HepG2 (cell line): ENCODE measurements around the gene CFHR2. TPM values are rescaled to one million over a fixed set of nuclear protein-coding genes. Genes with fewer than 3 reads are reported as not detected.
A peak's percentile ranks its signal among the peaks of the same experiment; 100 is the strongest.

Source experiments
- ATAC-seq: fragments of 200-7000 bp; cut with Tn5 transposase; 3 replicates; pipeline ENCODE4 v1.9.1; 2020; ENCODE audit warnings: mild to moderate bottlenecking, moderate library complexity
- BruUV-seq: library from RNA; stranded (reverse); fragments of 400-500 nt; replicated peaks from 2 replicates; lab custom pipeline; 2021; lab: Mats Ljungman, UMichigan
- CTCF ChIA-PET: fragments of 300-600 bp; formaldehyde crosslinking; extraction: SDS; loops from one replicate; lab custom pipeline; 2021; ENCODE audit warnings: low total read pairs, inconsistent platforms, low intra/inter-chr PET ratio; lab: Yijun Ruan, JAX
- POLR2A ChIA-PET: fragments of 350-600 bp; sonication (Branson Sonifier 250); formaldehyde crosslinking; loops from one replicate; lab custom pipeline; 2020; ENCODE audit warnings: antibody characterized with exemption, inconsistent platforms; lab: Yijun Ruan, JAX
- DNase-seq: peaks from one replicate; pipeline ENCODE4 v3.0.0-alpha.2; 2015; ENCODE audit warnings: low spot score
- FAIRE-seq: peaks from 3 replicates; lab custom pipeline; 2011; peaks lifted over from hg19 to GRCh38; lab: Jason Lieb, UNC
- H2AFZ ChIP-seq: one replicate; pipeline ENCODE4 v1.6.1; 2011; ENCODE audit warnings: low read length, inconsistent platforms
- H3K27ac ChIP-seq: fragments of 300-600 bp; 3 replicates; pipeline ENCODE4 v1.8.0; 2011; ENCODE audit warnings: mixed run types, mild to moderate bottlenecking, mixed read lengths, low read length, inconsistent platforms; ENCODE audit not compliant: insufficient read depth; ENCODE audit errors: extremely low read length
- H3K27me3 ChIP-seq, 2 experiments: fragments of 200-600 bp in 1 of 2; 2 replicates in 1 of 2; 3 replicates in 1 of 2; pipeline versions ENCODE4 v1.6.0 to v1.8.0; 2011; ENCODE audit warnings: low read length in 2 of 2, mild to moderate bottlenecking in 2 of 2, moderate library complexity in 2 of 2, inconsistent platforms in 1 of 2; ENCODE audit not compliant: insufficient read depth in 2 of 2, control insufficient read depth in 1 of 2
- H3K36me3 ChIP-seq, 2 experiments: fragments of 200-600 bp in 1 of 2; replicated peaks in 1 of 2; 2 replicates in 1 of 2; 3 replicates in 1 of 2; pipeline versions ENCODE4 v1.5.1 to v1.8.0; 2011; ENCODE audit warnings: low read length in 2 of 2, inconsistent platforms in 1 of 2; ENCODE audit not compliant: insufficient read depth in 2 of 2, control insufficient read depth in 1 of 2
- H3K4me1 ChIP-seq: 2 replicates; pipeline ENCODE4 v1.5.1; 2012; ENCODE audit warnings: low read length, inconsistent platforms; ENCODE audit not compliant: insufficient read depth
- H3K4me2 ChIP-seq: 2 replicates; pipeline ENCODE4 v1.6.0; 2011; ENCODE audit warnings: low read depth, low read length, inconsistent platforms
- H3K4me3 ChIP-seq, 3 experiments: fragments of 200-600 bp in 1 of 3; sonication (generic), shearing (Covaris generic) in 1 of 3; replicated peaks in 1 of 3; 2 replicates each; pipeline ENCODE4 v1.5.1; 2011 to 2016; ENCODE audit warnings: low read length in 3 of 3, inconsistent platforms in 2 of 3, low read depth in 2 of 3, mild to moderate bottlenecking in 2 of 3, control low read depth in 1 of 3, mixed read lengths in 1 of 3; ENCODE audit not compliant: insufficient read depth in 1 of 3
- H3K79me2 ChIP-seq: one replicate; pipeline ENCODE4 v1.6.1; 2011; ENCODE audit warnings: low read length, inconsistent platforms; ENCODE audit not compliant: insufficient read depth
- H3K9ac ChIP-seq: 2 replicates; pipeline ENCODE4 v1.6.0; 2011; ENCODE audit warnings: mild to moderate bottlenecking, low read depth, low read length, inconsistent platforms; ENCODE audit not compliant: insufficient read depth
- H3K9me3 ChIP-seq: 2 replicates; pipeline ENCODE4 v1.5.1; 2012; ENCODE audit warnings: mild to moderate bottlenecking, low read length
- H4K20me1 ChIP-seq: 2 replicates; pipeline ENCODE4 v1.6.0; 2011; ENCODE audit warnings: inconsistent platforms, mild to moderate bottlenecking, low read length, moderate library complexity; ENCODE audit not compliant: insufficient read depth
- ATF7 ChIP-seq, 2 experiments: fragments of 450-650 bp in 1 of 2; sonication (generic) in 1 of 2; formaldehyde crosslinking in 1 of 2; IDR thresholded peaks; 2 replicates each; pipeline versions ENCODE4 v1.4.0 to v1.6.1; 2016 to 2020; ENCODE audit warnings: antibody characterized with exemption in 1 of 2, mild to moderate bottlenecking in 1 of 2, missing genetic modification reagents in 1 of 2
- CREBL2 ChIP-seq: sonication (generic); formaldehyde crosslinking; IDR thresholded peaks from 2 replicates; pipeline ENCODE4 v1.8.1; 2023; ENCODE audit warnings: missing genetic modification reagents, mild to moderate bottlenecking, borderline replicate concordance
- MAFF ChIP-seq: IDR thresholded peaks from 2 replicates; pipeline ENCODE4 v1.6.1; 2011; ENCODE audit warnings: low read depth, low read length, improper control_type of control experiment
- MNT ChIP-seq: fragments of 450-650 bp; IDR thresholded peaks from 2 replicates; pipeline ENCODE4 v1.6.1; 2016
- RAD21 ChIP-seq: fragments of 450-650 bp; formaldehyde crosslinking; IDR thresholded peaks from 2 replicates; pipeline ENCODE4 v1.5.0; 2020; ENCODE audit warnings: mild to moderate bottlenecking
- ZNF543 ChIP-seq: sonication (generic); formaldehyde crosslinking; IDR thresholded peaks from 2 replicates; pipeline ENCODE4 v1.4.0; 2020; ENCODE audit warnings: mild to moderate bottlenecking, missing genetic modification reagents
- WGBS: methylation state at CpG from one replicate; pipeline ENCODE4 v1.1.6; 2017; ENCODE audit warnings: low lambda C conversion rate; 5-methylcytosine and 5-hydroxymethylcytosine counted together
- in situ Hi-C: cut with HindIII; loops from 2 replicates; pipeline ENCODE4 v1.10.0; 2017; ENCODE audit warnings: low pct_unique_long_range_greater_than_20kb; ENCODE audit not compliant: extremely low pct_ligation_motif_present
- intact Hi-C: fragments of 100-400 bp; cut with micrococcal nuclease; formaldehyde crosslinking; loops from one replicate; pipeline ENCODE4 v1.10.0; 2022; ENCODE audit not compliant: unreplicated experiment
- polyA plus RNA-seq, 8 experiments: library from polyadenylated mRNA; depleted of rRNA in 3 of 8; stranded (reverse) in 7 of 8; unstranded in 1 of 8; fragments of >200 nt; fragmentation: Illumina TruSeq in 4 of 8; extraction: Trizol in 4 of 8; gene quantifications; 2 replicates each; pipeline versions ENCODE4 v1.2.1 to v1.2.3, GENCODE V29; 2011 to 2016; ENCODE audit warnings: low read depth in 4 of 8, missing spikeins in 1 of 8, mixed read lengths in 1 of 8; ENCODE audit not compliant: insufficient read depth in 1 of 8
- total RNA-seq, 5 experiments: library from RNA; depleted of rRNA; stranded (reverse); fragments of >200 nt; fragmentation: Illumina TruSeq; extraction: Trizol; gene quantifications; 2 replicates each; pipeline ENCODE4 v1.2.3, GENCODE V29; 2016; ENCODE audit warnings: low read depth in 1 of 5

CFHR2 gene
- total and polyA plus RNA-seq, 2 of the 13 experiments (the other 11 are each of a cell fraction or from before 2014, with no cell fraction given) = not detected

- ATAC-seq (no peak), DNase-seq (no peak), FAIRE-seq (no peak)
- in situ Hi-C loops (no loop called here), intact Hi-C loops (no loop called here)
- Histone ChIP-seq H3K27ac (no peak overlapping the region), H3K9ac (no peak overlapping the region), H3K4me3 (no peak overlapping the region), H3K79me2 (no peaks in the 10 kb centered on the region), H2AFZ (no peak overlapping the region), H3K4me2 (no peak overlapping the region), H4K20me1 (no peaks in the 10 kb centered on the region), H3K4me1 (no peaks in the 10 kb centered on the region), H3K9me3 (no peaks in the 10 kb centered on the region), H3K36me3 (no peaks in the 10 kb centered on the region), H3K27me3 (no peaks in the 10 kb centered on the region)
- 0% methylated on average over 3 of the region's 3 CpGs for WGBS
- BruUV-seq = no TSS peak
- POLR2A ChIA-PET = no interaction called here
- peak; percentile 74 for TF ChIP-seq MNT
- TF ChIP-seq ZNF543 = no peak
- TF ChIP-seq MAFF = no peak
- TF ChIP-seq RAD21 (CRISPR knock-in tag) = no peak
- CTCF ChIA-PET = no interaction called here
These were observed 17.3 kb downstream of the CFHR2 start for GRCh38 chr1:196960854-196961253.

- FAIRE-seq (no peak), ATAC-seq (no peak), DNase-seq (no peak)
- Histone ChIP-seq H3K4me3 (no peak overlapping the region), H2AFZ (no peak overlapping the region), H3K9ac (no peak overlapping the region), H3K79me2 (no peaks in the 10 kb centered on the region), H3K27me3 (no peaks in the 10 kb centered on the region), H3K4me1 (no peaks in the 10 kb centered on the region), H3K36me3 (no peaks in the 10 kb centered on the region), H3K4me2 (no peak overlapping the region), H3K27ac (no peak overlapping the region), H3K9me3 (no peaks in the 10 kb centered on the region), H4K20me1 (no peaks in the 10 kb centered on the region)
- in situ Hi-C loops (no loop called here), intact Hi-C loops (no loop called here)
- TF ChIP-seq CREBL2 (no peak), ATF7 (IDR thresholded peaks at IDR 0.05) (peak; percentile 60; the same call in 1 of the 2 replicates), ATF7 (CRISPR knock-in tag; IDR thresholded peaks at IDR 0.05) (no peak)
- no TSS peak for BruUV-seq
- POLR2A ChIA-PET = no interaction called here
- 0% methylated on average over 1 of the region's 1 CpG for WGBS
- CTCF ChIA-PET = no interaction called here
These were observed 26.6 kb downstream of the CFHR2 start for GRCh38 chr1:196970182-196970581.
